Globus pallidus (tissue), 1 donor: Measurements from ENCODE around the gene GAREM1.

ENCODE experiments used
- DNase-seq: peaks from one replicate; pipeline ENCODE4 v3.0.0-alpha.2; 2015; ENCODE audit warnings: low spot score

GAREM1 gene

DNA sequence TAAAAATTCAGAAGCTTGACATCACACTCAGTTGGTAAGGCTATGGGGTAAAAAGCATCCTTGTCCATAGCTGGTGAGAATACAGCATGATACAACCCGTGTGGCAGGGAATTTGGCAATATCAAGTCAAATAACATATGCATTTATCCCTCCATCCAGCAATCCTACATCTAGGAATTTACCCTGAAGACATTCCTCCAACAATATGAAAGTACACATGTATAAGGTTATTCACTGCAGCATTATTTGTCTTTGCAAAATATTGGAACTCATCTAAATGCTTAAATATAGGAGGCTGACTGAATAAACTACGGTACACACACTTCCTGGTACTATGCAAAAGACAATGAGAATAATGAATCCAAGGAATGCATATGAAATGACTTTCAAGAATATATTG is 179.9 kb downstream of the GAREM1 start:
- DNase-seq = no peak

GRCh38 chr18:32289483-32290075 is 181.1 kb downstream of the GAREM1 start:
- peak; percentile 77 for DNase-seq

DNA sequence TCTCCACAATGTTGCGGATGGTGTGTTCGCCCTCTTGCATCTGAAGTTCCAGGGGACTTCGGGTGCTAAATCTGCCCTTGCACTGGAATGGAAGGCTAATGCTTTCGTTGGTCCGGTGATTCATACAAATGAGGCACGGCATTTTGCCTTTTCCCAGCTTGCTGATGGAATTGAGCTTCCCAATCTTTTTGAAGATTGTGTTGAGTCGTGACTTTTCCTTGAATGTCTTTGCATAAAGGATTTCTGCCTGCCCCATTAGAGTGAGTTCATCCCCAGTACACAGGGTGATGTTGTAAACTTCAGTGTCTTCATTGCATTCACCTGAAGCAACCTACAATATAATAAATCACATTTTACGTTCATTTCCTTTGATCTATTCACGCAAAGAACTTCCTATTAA is 182.8 kb downstream of the GAREM1 start:
- DNase-seq = no peak

DNA sequence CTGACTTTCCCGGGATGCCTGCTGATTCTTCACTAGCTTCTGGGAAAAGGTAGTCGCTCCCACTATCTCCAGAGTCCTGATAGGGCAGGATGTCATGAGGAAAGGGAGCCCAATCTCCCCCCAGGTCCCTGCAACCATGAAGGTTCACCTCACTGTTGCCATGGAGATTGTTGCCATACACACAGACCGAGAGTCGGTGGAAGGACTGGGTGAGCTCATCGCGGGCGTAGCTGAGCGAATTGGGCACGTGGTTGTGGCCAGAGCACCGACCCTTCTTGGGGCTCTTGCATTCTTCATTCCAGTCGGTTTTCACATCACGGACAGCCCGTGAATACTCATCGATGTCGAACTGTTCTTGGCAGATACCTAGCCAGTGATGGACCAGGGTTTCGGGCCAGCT is 183.4 kb downstream of the GAREM1 start:
- no peak for DNase-seq

- DNase-seq = no peak
Measured at GRCh38 chr18:32286749-32287148, 183.9 kb downstream of the GAREM1 start.

GRCh38 chr18:32284284-32284683 is 186.4 kb downstream of the GAREM1 start:
- DNase-seq = no peak

DNA sequence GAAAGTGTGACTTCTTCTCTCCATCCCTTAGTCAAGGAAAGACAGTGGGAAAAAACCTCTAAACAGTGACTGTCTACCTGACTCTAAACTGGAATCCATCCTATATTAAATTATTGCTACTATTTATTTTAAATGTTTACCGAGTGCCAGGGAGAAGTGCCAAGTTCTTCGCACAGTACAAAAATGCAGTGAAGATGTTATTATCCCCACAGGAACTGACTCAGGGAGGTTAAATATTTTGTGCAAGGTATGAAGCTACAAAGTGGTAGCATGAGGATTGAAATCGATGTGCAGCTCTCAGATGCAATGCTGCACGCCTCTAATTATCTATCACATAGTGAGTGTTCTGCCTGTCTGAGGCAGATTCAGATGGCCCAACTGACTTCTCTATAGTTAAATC is 189.8 kb downstream of the GAREM1 start:
- DNase-seq = no peak

- DNase-seq = no peak
Measured at GRCh38 chr18:32280188-32280783, 190.4 kb downstream of the GAREM1 start.

DNA sequence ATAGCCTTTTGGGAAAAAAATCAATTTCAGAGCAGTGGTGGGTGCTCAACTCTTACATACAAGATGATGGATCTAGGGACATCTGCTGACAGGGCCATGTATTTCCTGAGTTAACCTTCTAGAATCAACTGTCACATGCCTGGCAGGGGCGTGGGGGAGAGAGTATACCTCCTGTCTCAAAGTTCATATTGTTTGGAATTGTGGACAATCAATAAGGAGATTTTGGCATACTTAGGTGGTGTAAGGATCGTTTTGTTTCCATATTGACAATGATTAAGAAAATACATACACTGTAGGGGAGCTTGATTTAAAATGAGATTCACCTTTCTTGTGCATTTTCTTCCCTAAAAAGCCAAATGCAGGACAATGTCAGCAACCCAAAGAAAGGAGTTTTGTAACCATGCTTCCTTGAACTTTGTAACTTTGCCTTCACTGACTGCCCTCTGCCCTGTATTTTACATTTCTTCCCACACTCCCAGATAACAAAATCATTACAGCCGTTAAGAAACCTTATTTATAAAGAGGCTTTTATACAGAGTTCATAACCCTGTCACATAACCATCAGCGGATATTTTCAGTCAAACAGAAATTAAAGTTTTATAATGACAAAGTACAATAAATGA is 192.4 kb downstream of the GAREM1 start:
- no peak for DNase-seq

GRCh38 chr18:32277549-32277948 is 193.1 kb downstream of the GAREM1 start:
- DNase-seq = no peak

- DNase-seq = no peak
Measured at GRCh38 chr18:32276906-32277305, 193.8 kb downstream of the GAREM1 start.

DNA sequence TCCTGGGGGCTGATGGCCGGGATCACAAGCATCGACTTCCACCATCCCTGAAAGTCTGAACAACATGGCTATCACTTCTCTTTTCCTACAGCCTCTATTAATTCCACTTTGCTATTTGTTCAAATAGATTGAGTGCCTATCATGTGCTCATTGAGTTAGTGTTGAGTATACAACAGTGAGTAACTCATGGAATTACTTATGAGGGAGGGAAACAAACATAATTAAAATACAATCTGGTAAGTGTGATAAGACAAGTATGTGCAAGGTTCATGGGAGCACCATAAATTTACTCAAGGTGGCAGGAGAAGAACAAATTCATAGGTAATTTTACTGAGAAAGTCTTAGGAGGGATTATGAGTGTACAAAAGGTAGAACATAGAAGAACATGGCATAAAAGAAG is 194.4 kb downstream of the GAREM1 start:
- no peak for DNase-seq

GRCh38 chr18:32275221-32275620 is 195.5 kb downstream of the GAREM1 start:
- DNase-seq = no peak

DNA sequence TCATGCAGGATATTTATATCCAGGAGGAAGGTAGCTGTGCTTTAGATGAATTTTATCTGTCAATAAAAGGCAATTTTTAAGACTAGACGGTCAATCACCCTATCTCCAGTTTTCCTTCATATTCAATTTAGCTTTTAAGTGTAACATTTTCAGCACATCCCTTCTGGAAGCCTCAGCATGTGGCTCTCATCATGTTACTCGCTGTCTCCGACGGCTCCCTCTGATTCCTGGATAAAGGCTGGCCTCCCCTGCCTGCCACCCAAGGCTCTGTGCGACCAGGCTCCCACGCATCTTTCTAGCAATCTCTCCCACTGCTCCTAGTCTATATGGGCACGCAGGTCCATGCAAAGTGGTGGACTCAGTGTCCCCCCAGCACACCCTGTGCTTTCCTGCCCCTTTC is 196.4 kb downstream of the GAREM1 start:
- no peak for DNase-seq

DNA sequence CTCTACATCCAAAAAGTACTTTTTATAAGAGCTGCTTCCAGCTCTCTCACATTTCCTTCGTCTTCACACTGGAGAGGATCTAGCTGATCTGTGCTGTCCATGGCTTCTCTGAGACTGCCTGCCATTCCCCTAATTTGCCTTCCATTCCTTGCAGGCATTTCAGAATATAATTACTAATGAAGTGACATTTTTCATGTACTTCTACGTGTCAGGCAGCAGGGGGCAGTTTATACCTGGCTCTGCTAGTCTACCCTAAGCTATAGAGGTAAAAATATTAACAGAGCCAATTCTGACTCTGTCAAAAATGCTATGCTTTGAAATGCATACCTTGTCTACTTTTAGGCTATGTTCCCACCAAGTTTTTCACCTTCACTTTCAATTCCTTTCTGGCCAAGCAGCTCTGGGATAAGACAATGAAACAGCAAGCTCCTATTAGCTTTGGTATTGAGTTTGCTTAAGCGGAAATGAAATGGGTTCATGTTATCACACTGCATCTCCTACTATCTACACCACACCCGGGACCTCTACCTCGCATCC is 198.9 kb downstream of the GAREM1 start:
- DNase-seq = peak; percentile 31

DNA sequence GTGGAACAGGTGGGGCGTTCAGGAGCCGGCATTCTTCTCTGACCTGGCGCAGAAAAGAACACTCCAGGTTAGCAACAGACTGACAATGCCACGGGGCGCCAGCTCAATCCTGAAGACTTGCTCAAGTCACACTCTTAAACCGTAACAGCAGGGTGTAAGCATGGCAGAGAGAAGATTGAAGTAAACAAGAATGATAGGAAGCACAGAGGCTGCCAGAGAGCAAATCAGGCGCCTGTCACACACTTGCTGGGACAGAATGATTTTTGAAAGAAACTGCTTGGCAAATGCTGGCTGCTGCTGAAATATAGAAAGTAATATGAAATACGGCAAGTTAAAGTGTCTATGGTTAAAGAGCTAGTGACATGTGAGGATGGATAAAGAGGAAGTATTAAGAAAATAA is 200.3 kb downstream of the GAREM1 start:
- DNase-seq = no peak

DNA sequence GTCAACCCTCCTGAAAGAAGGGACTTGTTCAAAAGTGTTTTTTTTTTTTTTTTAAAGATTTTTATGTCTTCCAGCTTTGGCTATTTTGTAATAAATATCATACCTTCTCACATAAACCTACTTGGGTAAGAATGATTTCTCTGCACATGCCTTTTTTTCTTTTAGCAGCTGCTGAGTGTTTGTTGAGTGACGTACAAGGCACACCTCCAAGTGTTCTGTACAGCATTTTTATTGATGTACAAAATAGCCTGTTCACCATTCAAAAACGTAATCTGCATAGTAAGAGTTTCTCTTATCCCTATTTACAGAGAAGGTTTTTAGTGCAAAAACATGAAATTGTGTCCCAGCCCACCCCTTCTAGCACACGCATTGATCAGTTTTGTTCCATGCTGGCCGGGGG is 203.2 kb downstream of the GAREM1 start:
- no peak for DNase-seq

GRCh38 chr18:32264401-32264800 is 206.3 kb downstream of the GAREM1 start:
- no peak for DNase-seq

DNA sequence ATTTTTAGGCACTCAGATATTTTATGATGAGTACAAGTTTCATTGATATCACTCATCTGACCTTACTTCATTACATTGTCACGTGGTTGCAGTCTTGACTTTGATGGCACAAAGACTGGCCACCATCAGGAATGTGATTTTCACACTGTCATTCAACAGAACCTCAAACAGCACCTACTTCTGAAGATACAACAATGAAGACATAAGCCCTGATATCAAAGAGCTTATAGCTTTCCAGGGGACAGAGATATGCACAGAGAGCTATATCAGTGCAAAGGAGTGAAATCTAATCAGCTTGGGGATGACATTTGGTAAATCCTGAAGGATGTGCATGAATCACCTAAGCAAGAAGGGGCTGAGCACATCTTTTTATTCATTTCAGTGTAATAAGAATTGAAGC is 208.6 kb downstream of the GAREM1 start:
- no peak for DNase-seq

DNA sequence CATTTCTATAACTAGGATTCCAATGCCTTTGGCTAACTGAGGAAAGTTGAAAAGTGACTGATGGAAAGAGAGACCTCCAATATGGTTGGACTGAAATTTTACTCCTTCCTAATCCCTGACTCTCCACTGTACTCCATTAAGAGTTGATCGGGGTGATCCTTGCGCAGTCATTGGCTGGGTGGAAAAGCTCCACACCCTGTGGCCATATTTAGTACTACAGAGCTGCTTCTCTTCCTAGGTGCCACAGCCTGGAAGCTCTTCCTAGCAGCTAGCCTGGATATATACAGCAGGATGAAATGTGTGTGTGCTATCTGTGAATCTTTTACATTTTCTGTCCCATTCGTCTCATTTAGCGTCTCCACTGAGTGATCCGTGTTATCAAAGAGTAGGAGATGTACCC is 209.7 kb downstream of the GAREM1 start:
- DNase-seq = no peak

DNA sequence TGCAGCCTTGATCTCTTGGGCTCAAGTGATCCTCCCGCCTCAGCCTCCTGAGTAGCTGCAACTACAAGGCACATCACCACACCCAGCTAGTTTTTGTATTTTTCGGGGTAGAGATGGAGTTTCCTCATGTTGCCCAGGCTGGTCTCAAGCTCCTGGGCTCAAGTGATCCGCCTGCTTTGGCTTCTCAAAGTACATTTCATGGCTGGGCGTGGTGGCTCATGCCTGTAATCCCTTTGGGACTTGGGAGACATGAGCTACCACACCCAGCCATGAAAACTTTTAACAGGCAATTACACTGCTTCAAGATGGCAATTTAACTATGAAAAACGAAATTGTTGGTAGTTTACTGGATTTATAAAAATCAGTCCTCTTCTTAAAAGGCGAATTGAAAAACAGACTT is 211.1 kb downstream of the GAREM1 start:
- no peak for DNase-seq

GRCh38 chr18:32258558-32259204 is 212.0 kb downstream of the GAREM1 start:
- DNase-seq = peak; percentile 18

DNA sequence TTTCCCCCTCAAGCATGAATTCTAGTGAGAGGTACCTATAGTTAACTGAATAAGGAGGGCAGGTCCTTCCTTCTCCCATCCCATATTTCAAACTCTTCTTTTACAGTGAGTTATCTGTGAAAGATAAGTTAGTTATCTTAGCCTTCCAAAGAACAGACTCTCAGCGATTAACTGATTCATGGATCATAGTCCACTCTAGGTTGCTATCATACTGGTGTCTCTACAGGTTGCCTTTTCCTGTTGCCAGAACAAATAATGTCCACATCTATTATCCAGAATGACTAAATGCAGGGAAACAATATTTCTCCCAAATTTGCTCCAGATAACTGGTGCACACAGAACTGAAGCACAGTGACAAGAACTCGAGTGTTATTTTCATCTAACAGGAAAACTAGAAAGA is 212.5 kb downstream of the GAREM1 start:
- DNase-seq = no peak
